ENCODE measurements around the gene AUTS2. TPM values are rescaled to one million over a fixed set of nuclear protein-coding genes. Genes with fewer than 3 reads are reported as not detected.

The AUTS2 gene
- total RNA-seq, 2 donors from 2014 or later, result 8.6 TPM

- Histone ChIP-seq H3K27ac (no peak overlapping the region), H3K36me3 (no peaks in the 10 kb centered on the region), H3K27me3 (no peaks in the 10 kb centered on the region), H3K9me3 (no peaks in the 10 kb centered on the region), H3K4me3 (no peak overlapping the region), H3K4me1 (peaks cover 0 to 15% of the 10 kb centered on the region in 2 donors)
- no peak for DNase-seq (ENCODE audit: low spot score)
- TF ChIP-seq, protein P1, sequence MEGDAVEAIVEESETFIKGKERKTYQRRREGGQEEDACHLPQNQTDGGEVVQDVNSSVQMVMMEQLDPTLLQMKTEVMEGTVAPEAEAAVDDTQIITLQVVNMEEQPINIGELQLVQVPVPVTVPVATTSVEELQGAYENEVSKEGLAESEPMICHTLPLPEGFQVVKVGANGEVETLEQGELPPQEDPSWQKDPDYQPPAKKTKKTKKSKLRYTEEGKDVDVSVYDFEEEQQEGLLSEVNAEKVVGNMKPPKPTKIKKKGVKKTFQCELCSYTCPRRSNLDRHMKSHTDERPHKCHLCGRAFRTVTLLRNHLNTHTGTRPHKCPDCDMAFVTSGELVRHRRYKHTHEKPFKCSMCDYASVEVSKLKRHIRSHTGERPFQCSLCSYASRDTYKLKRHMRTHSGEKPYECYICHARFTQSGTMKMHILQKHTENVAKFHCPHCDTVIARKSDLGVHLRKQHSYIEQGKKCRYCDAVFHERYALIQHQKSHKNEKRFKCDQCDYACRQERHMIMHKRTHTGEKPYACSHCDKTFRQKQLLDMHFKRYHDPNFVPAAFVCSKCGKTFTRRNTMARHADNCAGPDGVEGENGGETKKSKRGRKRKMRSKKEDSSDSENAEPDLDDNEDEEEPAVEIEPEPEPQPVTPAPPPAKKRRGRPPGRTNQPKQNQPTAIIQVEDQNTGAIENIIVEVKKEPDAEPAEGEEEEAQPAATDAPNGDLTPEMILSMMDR (IDR thresholded peaks at IDR 0.05), result no peak
These were observed 197.7 kb downstream of the AUTS2 start for GRCh38 chr7:69795932-69796331.

- no peaks in the 10 kb centered on the region for H3K27me3 ChIP-seq
- H3K27ac ChIP-seq, result no peak overlapping the region
- peaks cover 0 to 18% of the 10 kb centered on the region in 2 donors for H3K4me1 ChIP-seq
- TF ChIP-seq, protein P1 (IDR thresholded peaks at IDR 0.05), result no peak
- H3K9me3 ChIP-seq, result no peaks in the 10 kb centered on the region
- no peak overlapping the region for H3K4me3 ChIP-seq
- H3K36me3 ChIP-seq, result no peaks in the 10 kb centered on the region
- no peak for DNase-seq (ENCODE audit: low spot score)
These were observed 198.1 kb downstream of the AUTS2 start for GRCh38 chr7:69796416-69796815.

DNA sequence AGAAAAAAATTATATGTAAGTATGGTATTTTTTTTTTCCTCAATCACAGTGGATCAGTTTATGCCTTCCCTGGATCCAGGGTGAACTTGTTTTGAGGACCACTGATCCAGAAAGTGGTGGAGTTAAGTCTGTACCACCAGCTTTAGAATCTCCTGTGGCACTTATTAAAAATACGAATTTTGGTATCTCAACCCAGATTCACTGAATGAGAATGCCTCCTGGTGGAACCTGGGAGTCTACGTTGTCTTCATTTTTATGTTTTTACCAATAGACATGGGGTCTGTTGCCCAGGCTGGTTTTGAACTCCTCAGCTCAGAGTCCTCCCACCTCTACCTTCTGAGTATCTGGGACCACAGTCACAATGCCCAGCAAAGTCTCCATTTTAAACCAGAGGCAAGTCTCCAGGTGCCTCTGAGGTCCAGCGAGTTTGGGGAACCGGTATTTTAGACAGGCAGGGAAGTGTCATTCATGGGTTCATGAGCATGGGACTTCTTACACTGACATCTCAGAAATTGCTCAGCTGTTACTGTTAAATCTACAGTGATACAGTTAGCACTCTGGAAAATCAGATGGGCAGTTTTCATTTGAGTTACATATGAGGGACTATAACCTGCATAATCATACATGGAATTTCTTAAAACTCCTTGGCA lies 200.9 kb downstream of the AUTS2 start:
- TF ChIP-seq, protein P1 (IDR thresholded peaks at IDR 0.05), result no peak
- DNase-seq (ENCODE audit: low spot score), result no peak
- Histone ChIP-seq H3K36me3 (no peaks in the 10 kb centered on the region), H3K4me1 (peaks cover 0 to 30% of the 10 kb centered on the region in 2 donors), H3K27me3 (no peaks in the 10 kb centered on the region), H3K27ac (no peak overlapping the region), H3K4me3 (no peak overlapping the region), H3K9me3 (no peaks in the 10 kb centered on the region)

- no peaks in the 10 kb centered on the region for H3K27me3 ChIP-seq
- TF ChIP-seq, protein P1 (IDR thresholded peaks at IDR 0.05), result no peak
- DNase-seq (ENCODE audit: low spot score), result no peak
- no peak overlapping the region for H3K27ac ChIP-seq
- H3K4me3 ChIP-seq, result no peak overlapping the region
- peaks cover 0 to 30% of the 10 kb centered on the region in 2 donors for H3K4me1 ChIP-seq
- no peaks in the 10 kb centered on the region for H3K9me3 ChIP-seq
- no peaks in the 10 kb centered on the region for H3K36me3 ChIP-seq
These were observed 201.7 kb downstream of the AUTS2 start for GRCh38 chr7:69799990-69800389.

- no peak for DNase-seq (ENCODE audit: low spot score)
- peaks cover 0 to 30% of the 10 kb centered on the region in 2 donors for H3K4me1 ChIP-seq
- H3K36me3 ChIP-seq, result no peaks in the 10 kb centered on the region
- H3K27ac ChIP-seq, result no peak overlapping the region
- H3K27me3 ChIP-seq, result no peaks in the 10 kb centered on the region
- no peaks in the 10 kb centered on the region for H3K9me3 ChIP-seq
- TF ChIP-seq, protein P1 (IDR thresholded peaks at IDR 0.05), result no peak
- no peak overlapping the region for H3K4me3 ChIP-seq
These were observed 202.2 kb downstream of the AUTS2 start for GRCh38 chr7:69800495-69800894.

Data from right atrium auricular region (tissue), 2 donors.